Omental fat pad (tissue), 4 donors: ENCODE data around the gene SPG21. TPM values are rescaled to one million over a fixed set of nuclear protein-coding genes. Genes with fewer than 3 reads are reported as not detected.

ENCODE experiments used
- ATAC-seq: fragments of 150-250 bp; one replicate; pipeline ENCODE4 v1.9.1; 2016; ENCODE audit warnings: mild to moderate bottlenecking, moderate library complexity; ENCODE audit not compliant: low FRiP score
- DNase-seq: peaks from one replicate; pipeline ENCODE4 v3.0.0-alpha.2; 2019; ENCODE audit warnings: low spot score
- total RNA-seq, 4 donors: library from RNA; depleted of rRNA; stranded (reverse); fragments of >200 nt; gene quantifications; one replicate each; pipeline ENCODE4 v1.1.0, GENCODE V29; 2016
- TF ChIP-seq, protein P1 (sequence below), 3 donors: fragments of 450-650 bp; IDR thresholded peaks; one replicate each; pipeline ENCODE4 v1.5.1; 2016 to 2017; ENCODE audit warnings: antibody characterized with exemption in 3 of 3, mild to moderate bottlenecking in 3 of 3, moderate library complexity in 2 of 3

SPG21 gene, protein sequence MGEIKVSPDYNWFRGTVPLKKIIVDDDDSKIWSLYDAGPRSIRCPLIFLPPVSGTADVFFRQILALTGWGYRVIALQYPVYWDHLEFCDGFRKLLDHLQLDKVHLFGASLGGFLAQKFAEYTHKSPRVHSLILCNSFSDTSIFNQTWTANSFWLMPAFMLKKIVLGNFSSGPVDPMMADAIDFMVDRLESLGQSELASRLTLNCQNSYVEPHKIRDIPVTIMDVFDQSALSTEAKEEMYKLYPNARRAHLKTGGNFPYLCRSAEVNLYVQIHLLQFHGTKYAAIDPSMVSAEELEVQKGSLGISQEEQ
- 10 to 100 TPM; 72.9 to 93.9 (median 84.7) TPM for total RNA-seq

DNA sequence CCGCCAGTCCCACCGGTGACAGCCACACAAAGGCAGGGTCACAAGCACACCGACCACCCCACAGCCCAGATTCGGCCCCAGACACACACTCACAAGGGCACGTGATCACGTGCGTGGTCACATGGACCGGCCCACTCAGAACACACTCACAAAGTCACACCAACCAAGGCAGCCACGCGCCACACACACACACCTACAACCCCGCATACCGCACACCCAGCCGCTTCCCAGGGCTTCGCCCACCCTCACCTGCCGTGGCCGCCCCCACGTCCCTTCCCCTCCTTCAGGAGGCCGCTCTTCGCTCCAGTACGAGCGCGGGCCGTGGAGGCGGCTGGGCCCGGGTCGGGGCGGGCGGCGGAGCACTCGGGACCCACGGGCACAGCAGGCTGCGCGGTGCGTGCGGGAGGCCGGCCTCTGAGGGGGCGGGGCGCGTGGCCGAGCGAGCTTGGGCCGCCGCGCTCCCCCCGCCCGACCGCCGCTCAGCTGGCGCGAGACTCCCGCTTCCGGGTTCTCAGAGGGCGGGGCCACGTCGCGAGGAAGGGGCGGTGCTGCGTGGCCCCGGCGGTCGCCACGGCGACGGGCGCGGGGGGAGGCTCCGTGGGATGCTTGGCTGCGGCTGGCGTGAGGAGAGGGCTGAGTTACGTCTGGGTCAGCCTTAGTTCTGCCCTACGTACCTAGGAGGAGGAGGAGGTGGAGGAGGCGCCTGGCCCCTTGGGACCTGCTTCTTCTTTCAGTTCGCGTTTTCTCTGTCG is at the start of gene SPG21:
Gene SPG21, minus strand, starts transcription at position 499 of the 752 bp plus-strand sequence. CDS start 6,345 bp downstream, outside the sequence.
- DNase-seq (peak; percentile 82), ATAC-seq (peak; percentile 95)
- TF ChIP-seq, protein P1, sequence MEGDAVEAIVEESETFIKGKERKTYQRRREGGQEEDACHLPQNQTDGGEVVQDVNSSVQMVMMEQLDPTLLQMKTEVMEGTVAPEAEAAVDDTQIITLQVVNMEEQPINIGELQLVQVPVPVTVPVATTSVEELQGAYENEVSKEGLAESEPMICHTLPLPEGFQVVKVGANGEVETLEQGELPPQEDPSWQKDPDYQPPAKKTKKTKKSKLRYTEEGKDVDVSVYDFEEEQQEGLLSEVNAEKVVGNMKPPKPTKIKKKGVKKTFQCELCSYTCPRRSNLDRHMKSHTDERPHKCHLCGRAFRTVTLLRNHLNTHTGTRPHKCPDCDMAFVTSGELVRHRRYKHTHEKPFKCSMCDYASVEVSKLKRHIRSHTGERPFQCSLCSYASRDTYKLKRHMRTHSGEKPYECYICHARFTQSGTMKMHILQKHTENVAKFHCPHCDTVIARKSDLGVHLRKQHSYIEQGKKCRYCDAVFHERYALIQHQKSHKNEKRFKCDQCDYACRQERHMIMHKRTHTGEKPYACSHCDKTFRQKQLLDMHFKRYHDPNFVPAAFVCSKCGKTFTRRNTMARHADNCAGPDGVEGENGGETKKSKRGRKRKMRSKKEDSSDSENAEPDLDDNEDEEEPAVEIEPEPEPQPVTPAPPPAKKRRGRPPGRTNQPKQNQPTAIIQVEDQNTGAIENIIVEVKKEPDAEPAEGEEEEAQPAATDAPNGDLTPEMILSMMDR (IDR thresholded peaks at IDR 0.05), result no peak

DNA sequence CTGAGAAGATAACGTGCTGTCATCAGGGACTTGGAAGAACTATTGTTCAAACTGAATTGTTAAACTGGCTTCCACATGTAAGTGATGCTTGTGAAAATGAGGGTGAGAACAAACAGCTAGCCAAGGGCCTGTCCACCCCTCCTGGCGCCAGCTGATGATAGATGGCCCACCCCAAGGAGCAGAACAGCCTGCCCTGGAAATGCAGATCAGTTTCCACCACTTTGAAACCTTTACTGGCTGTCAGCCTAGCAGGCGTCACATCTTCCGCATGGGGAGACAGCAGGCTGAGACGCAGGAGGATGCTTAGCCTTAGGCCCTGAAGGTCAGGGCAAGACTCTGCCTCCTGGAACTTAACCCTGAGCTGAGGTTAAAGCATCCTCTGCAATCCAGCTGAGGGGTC is 49.1 kb upstream of the SPG21 start:
- ATAC-seq, result no peak
- TF ChIP-seq, protein P1 (IDR thresholded peaks at IDR 0.05), result no peak
- no peak for DNase-seq

DNA sequence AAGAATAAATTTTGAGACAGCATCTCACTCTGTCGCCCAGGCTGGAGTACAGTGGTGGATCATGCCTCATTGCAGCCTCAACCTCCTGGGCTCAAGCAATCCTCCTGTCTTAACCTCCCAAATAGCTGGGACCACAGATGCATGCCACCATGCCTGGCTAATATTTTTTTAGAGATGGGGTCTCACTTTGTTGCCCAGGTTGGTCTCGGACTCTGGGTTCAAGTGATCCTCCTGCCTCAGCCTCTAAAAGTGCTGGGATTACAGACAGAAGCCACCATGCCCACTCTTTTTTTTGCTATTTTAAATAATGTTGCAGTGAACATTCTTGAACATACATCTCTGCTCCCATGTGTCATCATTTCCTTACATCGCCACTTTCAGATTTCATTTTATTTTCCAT is 48.7 kb upstream of the SPG21 start:
- DNase-seq (no peak), ATAC-seq (no peak)
- TF ChIP-seq, protein P1 (IDR thresholded peaks at IDR 0.05), result no peak

DNA sequence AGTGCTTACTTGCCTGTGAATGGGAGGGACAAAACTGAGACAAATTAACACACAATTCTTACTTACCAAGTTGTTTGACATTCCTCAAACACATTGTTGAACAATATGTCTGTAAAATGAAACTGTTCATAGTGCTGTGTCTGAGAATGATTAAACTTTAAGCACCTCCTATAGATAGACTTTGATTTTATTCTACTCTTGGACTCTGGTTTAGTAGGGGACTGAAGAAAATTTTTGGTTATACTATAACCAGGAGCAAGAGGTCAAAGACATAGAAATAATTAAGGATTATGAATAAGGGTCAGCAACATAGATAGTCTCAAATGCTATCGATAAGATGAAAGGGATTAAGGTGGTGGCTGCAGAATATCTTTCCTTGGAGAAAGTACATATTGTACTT is 47.6 kb upstream of the SPG21 start:
- ATAC-seq (no peak), DNase-seq (no peak)
- TF ChIP-seq, protein P1 (IDR thresholded peaks at IDR 0.05), result no peak

DNA sequence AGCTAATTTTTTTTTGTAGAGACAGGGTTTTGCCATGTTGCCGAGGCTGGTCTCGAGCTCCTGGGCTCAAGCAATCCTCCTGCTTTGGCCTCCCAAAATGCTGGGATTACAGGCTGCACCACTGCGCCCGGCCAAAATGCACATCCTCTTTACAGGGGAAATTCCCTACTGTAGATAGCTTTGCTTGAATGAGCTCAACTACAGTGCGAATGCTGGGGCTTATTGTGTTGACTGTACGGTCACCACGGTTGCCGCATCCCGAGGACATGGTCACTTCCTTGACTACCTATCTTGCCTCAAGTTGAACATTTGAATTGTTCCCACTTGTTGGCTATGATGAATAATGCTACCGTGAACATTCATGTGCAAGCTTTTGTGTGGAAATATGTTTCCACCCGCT is 45.0 kb upstream of the SPG21 start:
- DNase-seq (no peak), ATAC-seq (no peak)
- TF ChIP-seq, protein P1 (IDR thresholded peaks at IDR 0.05), result no peak

DNA sequence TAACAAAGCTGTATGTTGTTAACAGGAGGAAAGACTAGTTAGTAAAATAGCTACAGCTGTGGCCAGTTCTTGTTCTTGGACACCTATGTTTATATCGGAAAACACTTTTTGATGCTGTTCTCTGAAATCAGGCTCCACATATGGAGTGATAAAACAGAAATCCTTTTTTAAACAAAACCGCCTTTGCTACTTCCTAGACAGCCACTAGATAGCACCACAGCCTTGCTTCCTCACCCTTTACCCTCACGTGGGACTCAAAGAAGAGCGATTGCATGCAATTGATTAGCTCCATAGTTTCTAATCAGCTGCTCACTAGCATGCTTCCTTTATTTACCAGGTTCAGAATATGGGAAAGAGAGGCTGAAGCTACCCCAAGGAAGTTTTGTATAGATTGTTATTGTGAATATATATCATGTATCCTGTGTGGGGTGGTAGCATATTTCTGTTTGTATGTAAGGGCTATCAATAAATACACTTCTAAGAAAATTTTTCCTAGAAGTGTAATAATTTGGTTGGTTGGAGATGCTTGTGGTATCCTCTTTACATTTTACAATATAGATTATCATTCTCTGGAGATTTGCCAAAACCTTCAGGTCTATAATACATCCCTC is 44.0 kb upstream of the SPG21 start:
- DNase-seq (no peak), ATAC-seq (no peak)
- TF ChIP-seq, protein P1 (IDR thresholded peaks at IDR 0.05), result no peak
